ENCODE data around the gene CAMTA1.

The CAMTA1 gene

DNA sequence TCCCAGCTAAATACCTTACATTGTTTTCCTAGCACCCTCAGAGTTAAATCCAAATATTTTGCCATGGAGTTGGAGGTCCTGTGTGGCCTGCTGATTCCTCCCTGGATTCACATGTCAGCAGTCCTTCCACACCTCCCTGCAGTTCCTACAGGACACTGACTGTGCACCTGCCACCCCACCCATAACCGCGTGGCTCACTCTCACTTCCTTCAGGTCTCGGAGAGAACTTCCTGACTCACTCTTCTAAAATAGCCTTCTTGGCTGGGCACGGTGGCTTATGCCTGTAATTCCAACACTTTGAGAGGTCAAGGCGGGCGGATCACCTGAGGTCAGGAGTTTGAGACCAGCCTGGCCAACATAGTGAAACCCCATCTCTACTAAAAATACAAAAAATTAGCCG lies 8.4 kb upstream of the CAMTA1 start:
- DNase-seq (ENCODE audit: low read depth) = no peak

DNA sequence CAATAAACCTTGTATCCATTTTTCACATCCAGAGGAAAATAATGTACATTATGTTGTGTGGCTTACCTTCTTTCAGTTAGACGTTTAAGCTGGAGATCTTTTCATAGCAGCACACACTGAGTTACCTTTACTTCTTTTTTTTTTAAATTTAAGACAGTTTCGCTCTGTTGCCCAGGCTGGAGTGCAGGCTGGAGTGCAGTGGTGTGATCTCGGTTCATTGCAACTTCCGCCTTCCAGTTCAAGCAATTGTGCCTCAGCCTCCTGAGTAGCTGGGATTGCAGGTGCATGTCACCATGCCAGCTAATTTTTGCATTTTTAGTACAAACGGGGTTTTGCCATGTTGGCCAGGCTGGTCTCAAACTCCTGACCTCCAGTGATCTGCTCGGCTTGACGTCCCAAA lies 7.4 kb upstream of the CAMTA1 start:
- no peak for DNase-seq (ENCODE audit: low read depth)

DNA sequence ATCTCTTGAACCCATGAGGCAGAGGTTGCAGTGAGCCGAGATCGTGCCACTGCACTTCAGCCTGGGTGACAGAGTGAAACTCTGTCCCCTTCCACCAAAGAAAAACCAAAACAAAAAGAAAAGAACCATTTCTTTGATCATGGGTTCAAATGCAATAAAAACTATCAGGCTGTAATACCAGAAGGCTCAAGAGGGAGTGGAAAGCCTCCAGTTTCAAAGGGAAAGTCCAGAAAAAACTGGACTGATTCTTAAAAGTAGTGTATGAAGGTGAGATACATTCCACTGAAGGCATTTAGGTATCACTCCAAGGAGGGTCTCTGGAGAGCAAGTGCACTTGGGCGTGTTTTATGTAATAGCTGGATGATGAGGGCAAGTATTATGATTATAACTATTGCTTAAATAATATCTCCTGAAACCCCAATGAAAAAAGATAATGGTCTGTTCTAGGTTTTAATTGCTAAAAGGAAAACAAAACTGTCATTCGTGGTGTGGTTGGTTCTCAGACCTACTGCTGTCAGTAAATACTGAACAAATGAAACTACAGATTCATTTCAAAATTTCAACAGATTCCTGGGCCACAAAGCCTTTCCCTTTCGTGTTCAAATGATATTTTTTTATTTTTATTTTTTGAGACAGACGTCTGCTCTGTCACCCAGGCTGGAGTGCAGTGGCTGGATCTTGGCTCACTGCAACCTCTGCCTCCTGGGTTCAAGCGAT lies 6.0 kb upstream of the CAMTA1 start:
- no peak for DNase-seq (ENCODE audit: low read depth)

DNA sequence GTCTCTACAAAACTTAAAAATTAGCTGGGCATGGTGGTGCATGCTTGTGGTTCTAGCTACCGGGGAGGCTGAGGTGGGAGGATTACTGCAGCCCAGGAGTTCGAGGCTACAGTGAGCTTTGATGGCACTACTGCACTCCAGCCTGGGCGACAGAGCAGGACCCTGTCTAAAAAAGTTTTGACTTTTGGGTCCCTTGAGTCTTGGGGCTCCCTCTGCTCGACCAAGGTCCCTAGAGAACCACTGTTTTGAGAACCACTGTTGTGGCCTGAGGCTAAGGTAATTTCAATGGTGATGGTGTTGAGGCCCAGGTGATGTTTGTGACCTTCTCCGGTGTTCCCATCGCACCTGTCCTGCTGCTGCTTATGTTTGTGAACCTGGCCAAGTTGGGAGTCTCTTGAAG lies 3.1 kb upstream of the CAMTA1 start:
- DNase-seq (ENCODE audit: low read depth) = no peak

DNA sequence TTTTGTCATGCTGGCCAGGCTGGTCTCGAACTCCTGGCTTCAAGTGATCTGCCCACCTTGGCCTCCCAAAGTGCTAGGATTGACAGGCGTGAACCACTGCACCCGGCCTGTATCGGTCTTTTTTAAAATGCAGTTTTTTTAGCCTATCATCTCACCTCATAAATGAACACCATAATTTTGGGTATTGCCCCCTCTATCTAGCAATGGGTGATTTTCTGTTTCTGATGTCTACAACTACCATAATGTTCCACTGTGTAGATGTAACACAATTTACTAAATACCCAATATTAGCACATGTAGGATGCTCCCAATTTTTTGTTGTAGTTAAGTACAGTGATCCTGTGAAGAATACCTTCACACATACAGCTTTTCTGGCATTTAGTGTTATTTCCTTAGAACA lies 2.0 kb upstream of the CAMTA1 start:
- no peak for DNase-seq (ENCODE audit: low read depth)

DNA sequence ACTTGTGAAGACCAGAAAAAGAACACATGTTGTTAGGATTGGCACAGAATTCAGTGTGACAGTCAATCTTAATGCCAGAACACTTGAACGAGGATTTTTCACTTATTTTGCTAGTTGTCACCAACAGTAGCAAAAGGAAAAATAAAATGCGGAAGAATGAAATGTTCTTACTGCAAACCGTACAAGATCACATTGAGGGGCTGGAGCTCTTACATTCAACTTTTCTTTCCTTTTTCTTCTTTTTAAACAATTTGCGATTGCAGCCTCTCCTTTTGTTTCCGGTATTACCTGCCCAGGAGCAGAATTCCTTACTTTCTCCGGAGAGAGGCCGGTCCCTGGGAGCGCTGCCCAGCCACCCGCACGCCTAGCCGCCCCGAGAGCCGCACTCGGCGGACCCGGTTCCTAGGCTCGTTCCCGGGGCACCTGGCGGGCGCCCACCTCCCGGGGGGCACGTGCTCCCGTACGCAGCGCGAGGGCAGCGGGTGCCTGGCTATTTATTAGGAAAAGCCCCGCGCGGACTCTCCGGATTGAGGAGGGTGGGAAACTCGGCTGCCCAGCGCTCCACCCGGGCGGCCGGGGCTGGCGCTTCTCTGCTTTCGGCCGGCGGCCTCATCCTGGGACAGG lies 1.2 kb upstream of the CAMTA1 start:
- no peak for DNase-seq (ENCODE audit: low read depth)

DNA sequence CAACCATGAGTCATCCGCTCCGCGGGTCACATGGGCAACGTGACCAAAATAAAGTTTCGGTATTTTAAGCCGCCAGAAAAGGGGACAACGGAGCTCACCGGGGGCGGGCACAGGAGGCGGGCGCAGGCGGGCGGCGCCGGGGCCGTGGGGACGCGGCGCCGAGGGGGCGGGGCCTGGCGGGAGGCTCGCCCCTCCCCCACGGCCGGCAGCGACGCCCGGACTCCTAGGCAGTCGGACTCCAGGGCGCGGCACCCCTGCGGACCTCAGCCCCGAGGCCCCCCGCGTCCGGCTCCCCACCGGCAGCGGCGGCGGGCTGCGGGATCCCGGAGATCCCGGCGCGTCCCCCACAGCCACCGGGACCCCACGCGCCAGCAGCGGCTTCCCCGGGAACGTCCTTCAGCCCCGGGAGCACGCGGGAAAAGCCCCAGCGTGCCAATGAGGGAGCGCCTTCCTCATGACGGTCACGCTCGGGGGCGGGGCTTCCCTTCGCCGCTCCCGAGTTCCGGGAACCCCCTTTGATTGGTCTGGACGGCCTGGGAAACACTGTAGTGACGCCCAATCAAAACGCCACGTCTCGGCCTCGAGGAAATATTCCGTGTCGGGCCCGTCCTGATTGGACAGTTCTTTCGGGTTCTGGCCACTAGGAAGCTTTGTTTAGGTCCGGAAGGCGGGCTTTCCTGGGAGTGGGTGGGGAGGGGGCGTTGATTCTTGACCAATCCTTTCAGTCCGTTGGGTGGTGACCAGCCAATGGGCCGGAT lies 515 bp upstream of the CAMTA1 start:
- DNase-seq (ENCODE audit: low read depth) = peak; percentile 100

DNA sequence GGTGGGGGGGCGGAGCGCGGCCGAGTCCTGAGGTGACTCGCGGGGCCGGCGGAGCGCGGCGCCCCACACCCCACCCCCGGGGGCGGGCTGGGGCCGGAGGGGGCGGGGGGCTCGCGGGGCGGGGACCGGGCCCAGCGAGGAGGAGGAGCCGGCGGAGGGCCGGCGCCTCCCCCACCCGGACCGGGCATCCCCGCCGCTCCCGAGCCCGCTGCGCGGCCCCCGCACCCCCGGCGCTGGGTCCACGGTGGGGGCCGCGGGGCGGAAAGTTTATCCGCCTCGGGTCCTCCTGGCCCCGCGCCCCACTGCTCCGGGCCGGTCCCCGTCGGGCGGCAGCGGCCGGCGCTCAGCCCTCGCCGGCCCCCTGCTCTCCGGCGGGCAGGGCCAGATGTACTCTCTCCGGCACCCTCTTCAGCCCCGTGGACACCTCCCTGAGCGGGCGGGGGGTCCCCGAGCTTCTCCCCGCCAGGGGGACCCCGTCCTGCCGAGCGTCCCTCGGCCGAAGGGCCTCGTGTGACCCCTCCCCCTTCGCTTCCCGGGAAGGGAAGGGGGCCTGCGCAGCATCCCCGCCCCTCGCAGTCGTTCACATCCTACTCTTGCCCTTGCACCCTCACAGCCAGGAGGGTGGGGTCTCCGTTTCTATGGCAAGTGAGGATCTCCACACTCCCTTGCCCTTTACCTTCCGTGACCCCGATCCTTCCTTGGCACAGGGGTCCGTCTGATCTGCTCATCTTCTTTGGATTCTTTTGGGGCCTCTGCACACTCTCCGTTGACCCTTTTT lies 663 bp downstream of the CAMTA1 start:
- no peak for DNase-seq (ENCODE audit: low read depth)

DNA sequence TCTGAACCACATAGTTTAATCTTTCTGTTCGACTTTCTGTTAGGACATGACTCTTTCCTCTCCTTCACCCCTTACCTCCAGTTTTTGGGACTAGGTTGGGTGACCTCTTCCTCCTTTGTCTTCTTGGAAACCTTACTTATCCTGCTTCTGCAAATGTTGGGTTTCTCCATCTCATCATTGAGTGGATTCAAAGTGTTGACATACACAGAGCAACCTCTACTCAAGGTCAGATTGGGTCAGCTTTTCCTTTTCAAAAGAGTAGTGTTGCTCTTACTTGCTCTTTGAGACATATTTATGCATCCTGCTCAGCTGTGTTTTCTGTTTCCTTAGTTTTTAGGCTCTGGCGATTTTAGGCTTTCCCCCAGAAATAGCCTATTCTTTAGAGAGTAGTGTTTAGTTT lies 3.7 kb downstream of the CAMTA1 start:
- no peak for DNase-seq (ENCODE audit: low read depth)

DNA sequence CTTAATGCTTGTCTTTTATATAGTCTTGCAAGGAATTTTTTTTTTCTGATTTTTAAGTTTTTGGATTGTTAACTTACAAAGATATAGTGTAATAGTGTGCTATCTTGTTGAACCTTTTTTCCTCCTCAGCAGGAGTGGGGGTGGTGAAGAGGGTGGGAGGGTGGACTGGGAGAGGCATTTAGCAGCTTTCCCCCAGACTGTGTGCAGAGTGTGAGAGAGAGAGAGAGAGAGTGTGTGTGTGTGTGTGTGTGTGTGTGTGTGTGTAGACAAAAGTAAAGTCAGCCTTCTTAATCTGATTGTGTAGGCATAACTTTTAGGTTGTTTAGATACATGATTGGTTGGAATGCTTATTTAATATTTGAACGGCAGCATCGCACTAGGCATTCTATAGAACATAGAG lies 4.9 kb downstream of the CAMTA1 start:
- DNase-seq (ENCODE audit: low read depth) = no peak

DNA sequence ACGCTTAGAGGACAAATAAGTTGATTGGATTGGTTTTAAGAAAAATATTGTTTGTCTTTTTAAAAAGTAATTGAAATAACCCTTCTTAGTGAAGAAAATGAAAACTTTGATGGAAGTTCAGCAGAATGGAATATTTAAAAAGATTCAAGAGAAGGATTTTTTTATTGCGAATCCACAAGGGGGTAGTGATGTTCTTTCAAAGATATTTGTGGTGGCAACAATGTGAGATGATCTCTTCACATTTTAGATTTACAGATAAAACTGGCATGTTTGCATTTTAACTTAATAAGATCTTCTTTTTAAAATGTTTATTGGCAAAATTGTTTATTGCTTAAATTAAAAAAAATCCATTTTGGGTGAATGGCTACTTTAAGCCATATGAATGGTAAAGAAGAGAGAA lies 8.9 kb downstream of the CAMTA1 start:
- peak; percentile 68 for DNase-seq (ENCODE audit: low read depth)

DNA sequence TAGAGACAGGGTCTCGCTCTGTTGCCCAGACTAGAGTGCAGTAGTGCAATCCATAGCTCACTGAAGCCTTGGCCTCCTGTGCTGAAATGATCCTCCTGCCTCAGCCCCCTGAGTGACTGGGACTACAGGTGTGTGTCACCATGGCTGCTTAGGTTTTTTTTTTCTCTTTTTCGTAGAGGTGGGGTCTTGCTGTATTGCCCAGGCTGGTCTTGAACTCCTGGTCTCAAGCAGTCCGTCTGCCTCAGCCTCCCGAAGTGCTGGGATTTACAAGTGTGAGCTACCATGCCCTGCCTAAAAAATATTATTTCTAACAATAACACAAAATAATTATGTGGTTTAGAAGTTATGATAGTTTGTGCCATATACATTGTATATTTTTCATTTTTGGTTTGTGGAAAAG lies 9.9 kb downstream of the CAMTA1 start:
- DNase-seq (ENCODE audit: low read depth) = no peak

DNA sequence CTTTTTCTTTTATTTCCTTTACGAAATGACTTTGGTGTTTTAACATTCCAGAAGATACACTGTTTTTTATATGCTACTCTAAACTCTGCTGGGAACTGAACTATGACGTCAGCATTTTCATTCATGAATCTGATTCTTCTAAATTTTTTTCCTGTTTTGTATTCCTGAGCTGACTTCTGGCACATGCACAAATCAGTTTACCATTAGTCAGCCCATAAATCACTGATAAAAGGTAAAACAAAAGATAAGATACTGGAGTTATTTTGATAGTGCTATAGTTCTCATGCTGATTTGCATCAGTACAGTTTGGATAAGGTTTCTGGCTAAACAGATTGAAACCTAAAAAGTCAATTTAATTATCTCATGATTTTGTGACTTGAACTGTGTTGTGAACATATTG lies 10.4 kb downstream of the CAMTA1 start:
- DNase-seq (ENCODE audit: low read depth) = peak; percentile 97

DNA sequence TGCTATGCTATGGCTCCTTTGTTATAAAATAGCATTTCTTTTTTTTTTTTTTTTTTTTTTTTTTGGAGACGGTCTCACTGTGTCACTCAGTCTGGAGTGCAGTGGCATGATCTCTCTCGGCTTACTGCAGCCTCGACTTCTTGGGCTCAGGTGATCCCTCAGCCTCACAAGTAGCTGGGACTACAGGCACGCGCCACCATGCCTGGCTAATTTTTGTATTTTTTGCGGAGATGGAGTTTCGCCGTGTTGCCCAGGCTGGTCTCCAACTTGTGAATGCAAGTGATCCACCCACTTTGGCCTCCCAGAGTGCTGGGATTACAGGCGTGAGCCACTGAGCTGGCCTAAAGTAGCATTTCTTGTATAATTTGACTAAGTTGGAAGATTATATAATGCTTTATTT lies 10.8 kb downstream of the CAMTA1 start:
- no peak for DNase-seq (ENCODE audit: low read depth)

DNA sequence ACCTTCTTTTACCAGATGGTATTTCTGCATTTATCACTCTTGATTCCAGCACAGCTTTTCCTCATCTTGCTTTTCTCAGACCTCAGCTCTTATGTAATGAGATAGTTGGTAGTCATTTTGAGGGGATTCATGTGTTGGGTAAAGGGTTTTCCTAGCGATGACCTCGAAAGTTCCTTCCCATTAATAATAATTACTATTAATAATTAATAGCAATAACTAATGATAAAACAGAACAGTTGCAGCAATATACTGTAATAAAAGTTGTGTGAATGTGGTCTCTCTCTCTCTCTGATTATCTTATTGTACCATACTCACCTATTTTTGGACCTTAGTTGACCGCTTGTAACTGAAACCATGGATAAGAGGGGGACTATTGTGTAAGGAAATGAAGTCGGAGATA lies 14.2 kb downstream of the CAMTA1 start:
- no peak for DNase-seq (ENCODE audit: low read depth)

DNA sequence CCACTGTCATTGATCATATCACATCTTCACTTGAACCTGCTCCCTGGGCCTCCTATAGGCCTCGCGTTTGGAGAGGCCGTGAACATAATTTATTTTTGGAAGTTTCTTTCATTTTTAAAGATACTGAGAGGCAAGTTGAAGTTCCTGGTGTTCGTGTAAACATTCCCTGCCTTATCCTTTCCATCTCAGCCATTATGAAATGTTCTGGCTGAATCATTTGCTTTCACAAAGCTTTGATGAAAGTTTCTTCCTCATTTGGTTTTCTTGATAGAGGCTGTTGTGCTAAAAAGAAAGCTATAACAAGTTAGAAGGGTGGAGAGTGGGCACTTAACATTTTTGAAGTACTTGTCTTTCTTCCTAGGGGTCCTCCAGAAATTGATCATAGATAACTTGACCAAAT lies 15.5 kb downstream of the CAMTA1 start:
- peak; percentile 92 for DNase-seq (ENCODE audit: low read depth)

DNA sequence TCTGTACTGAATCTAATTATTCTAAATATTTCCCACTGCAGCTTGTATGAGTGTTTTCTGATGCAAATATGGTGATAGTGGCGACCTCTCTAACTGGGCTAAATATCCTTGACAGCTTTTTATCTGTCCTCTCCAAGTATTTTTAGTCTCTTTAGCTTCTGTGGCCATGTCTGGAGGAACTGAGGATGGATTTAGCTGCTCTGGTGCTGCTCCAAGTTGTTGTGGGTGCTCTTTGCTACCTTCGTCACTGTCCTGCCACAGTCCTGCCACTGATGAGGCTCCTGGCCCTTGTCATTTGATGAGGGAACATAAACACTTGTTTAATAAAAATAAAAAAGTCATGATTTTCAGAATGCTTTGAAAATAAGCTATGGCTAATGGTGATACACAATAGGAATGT lies 15.9 kb downstream of the CAMTA1 start:
- DNase-seq (ENCODE audit: low read depth) = no peak

DNA sequence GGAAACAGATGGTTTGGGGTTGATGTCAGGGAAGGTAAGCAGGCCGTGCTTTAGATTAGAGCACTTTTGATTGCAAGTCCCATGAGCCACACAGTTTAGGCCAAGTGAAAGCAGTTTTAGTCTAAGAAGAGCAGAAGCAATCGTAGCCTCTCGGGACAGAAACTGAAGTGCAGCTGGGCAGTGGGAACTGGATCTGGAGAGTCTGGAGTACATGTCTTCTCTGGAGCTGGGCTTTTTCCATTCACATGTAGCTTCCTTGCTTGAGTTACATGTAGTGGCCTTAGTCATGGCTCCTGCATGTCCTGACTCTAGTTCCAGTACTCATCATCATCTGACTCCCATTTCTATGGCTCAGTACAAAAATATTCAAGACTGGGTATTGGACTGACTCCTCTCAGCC lies 16.7 kb downstream of the CAMTA1 start:
- DNase-seq (ENCODE audit: low read depth) = peak; percentile 61

DNA sequence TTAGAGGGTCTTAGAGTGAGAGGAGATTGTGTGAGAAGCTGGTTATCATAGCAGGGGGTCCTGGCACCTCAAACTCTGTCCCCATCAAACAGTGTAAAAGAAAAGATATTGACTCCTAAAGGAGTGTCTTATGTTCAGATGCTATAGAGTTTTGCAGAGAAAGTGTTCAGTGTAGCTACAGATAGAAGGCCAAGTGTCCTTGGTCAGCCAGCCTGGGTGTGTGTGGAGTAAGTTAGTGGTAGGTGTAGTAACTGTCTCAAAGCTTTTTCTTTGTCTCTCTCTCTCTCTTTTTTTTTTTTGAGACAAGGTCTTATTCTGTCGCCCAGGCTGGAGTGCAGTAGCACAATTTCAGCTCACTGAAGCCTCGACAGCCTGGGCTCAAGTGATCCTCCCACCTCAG lies 17.2 kb downstream of the CAMTA1 start:
- no peak for DNase-seq (ENCODE audit: low read depth)

DNA sequence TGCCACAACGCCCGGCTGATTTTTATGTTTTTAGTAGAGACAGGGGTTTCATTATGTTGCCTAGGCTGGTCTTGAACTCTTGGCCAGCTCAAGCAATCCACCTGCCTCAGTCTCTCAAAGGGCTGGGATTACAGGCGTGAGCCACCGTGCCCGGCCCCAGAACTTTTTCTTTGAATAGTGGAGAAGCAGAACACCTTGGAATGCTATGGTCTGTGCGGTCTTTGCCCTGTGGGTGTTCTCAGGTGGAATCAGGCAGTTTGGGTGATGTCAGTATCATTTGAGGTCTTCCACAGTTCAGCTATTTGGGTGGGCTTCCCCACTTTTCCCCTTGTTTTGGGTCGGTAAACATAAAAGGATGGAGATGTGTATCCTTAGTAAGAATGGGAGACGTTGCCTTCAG lies 17.6 kb downstream of the CAMTA1 start:
- DNase-seq (ENCODE audit: low read depth) = no peak

DNA sequence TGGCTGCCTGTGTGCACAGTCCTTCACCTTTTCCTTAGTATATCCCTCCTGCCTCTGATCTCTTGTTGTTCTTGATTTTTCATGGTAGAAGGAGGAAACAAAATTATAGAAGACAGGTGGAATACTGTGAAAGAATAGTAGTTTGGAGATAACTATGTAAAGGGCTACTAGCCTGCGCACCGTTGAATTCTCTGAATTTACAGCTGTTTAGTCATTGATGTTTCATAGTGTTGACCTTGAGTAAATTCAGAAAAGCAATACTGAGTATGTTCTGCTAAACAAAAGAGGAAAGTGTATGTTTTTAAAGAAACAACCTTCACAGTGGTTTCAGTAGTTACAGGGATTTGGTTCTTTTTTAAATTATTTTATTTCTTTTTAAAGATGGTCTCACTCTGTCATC lies 18.1 kb downstream of the CAMTA1 start:
- peak; percentile 72 for DNase-seq (ENCODE audit: low read depth)

DNA sequence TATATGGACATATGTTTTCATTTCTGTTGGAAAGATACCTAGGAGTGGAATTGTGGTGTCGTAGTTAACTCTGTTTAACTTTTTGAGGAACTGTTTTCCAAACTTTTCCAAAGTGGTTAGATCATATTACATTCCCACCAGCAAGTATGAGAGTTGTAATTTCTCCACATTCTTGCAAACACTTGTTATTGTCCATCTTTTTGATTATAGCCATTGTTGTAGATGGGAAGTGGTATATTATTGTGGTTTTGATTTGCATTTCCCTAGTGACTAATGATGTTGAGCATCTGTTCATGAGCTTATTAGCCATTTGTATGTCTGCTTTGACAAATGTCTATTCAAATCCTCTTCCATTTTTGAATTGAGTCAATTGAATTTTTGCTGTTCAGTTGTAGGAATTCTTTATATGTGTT lies 19.8 kb downstream of the CAMTA1 start:
- no peak for DNase-seq (ENCODE audit: low read depth)

DNA sequence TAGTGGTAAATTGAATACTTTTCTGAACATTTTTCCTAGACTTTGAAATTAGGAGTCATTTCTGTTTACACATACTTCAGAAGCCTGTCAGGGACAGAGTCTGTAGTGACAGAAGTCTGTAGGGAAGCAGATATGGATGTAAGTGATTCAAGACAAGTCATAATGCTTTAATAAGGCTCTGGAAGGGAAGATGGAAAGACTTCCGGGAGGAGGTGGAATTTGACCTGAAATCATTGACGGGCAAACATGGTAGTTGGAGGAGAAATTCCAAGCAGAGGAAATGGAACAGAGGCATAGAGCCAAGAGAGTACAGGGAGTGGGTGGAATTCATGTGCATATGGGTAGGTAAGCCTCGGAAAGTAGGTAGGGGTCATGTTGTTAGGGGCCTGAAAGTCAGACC lies 22.5 kb downstream of the CAMTA1 start:
- no peak for DNase-seq (ENCODE audit: low read depth)
